Stimulated activated CD8-positive, alpha-beta memory T cell treated with anti-CD3 and anti-CD28 coated beads, Interleukin-12 subunit alpha, Interleukin-12 subunit beta, amount 100 ng/mL, for 4 hours (primary cell): ENCODE data around the gene TMOD1.

Experiments
- DNase-seq: peaks from one replicate; pipeline ENCODE4 v3.0.0-alpha.2; 2020; ENCODE audit warnings: low read depth

TMOD1 gene

GRCh38 chr9:97635026-97635425 is 133.6 kb downstream of the TMOD1 start:
- DNase-seq = no peak

DNA sequence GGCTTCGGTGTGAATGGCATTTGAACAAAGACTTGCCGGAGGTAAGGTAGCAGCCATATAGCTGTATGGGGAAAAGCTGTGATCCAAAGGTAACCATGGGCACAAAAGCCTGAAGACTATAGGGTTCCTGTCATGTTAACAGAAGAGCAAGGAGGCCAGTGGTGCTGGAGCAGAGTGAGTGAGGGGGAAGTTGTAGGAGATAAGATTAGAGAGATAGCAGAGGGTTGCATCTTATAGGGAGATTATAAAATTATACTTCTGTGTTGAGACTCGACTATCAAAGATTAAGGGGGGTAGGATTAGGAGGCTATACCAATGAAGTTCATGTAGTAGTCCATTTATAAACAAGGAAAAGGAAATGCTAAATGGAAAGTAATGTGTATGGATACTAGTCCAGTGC is 135.4 kb downstream of the TMOD1 start:
- DNase-seq = no peak

GRCh38 chr9:97638666-97639065 is 137.2 kb downstream of the TMOD1 start:
- no peak for DNase-seq

DNA sequence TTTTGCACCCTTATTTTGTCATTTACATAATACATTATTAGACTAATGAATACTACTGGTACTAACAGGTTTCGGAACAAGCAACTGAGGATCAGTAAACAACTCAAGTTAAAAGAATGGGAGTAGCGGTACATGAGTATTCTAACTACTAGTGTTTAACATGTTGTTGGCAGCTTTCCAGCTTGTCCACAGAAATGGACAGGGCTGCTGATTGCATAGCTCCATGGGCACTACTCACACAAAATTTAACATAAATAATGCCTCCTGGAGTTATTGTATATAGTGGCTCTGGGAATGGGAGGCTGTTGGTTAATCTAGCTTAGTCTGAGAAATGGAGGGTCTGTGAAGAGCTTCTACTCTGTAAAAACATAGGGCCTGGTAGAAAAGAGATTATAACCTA is 138.9 kb downstream of the TMOD1 start:
- no peak for DNase-seq

- no peak for DNase-seq
These were observed 144.3 kb downstream of the TMOD1 start for GRCh38 chr9:97645720-97646119.

DNA sequence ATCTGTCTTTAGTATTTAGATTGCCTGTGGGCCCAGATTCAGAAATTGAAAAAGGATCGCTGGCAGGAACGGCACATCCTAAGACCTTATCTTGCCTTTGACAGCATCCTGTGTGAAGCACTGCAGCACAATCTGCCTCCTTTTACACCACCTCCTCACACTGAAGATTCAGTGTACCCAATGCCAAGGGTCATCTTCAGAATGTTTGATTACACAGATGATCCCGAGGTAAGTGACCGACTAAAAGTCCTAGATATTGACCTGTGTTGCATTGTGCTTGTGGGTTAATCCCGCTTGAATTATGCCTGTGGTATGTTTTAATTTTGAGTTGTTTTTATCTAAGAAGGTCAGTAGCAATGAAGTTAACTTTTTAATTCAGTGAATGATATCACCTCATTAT is 146.5 kb downstream of the TMOD1 start:
- no peak for DNase-seq
